Muscle of arm (tissue), 12 donors: ENCODE results near the gene DHX34. TPM values are rescaled to one million over a fixed set of nuclear protein-coding genes. Genes with fewer than 3 reads are reported as not detected.
"Not testable (repeated sequence)": the region's sequence is repeated elsewhere in the genome, so short reads cannot be mapped to it uniquely, and the experiment has no call there.

Source experiments
- DNase-seq: peaks from one replicate; pipeline ENCODE4 v3.0.0-alpha.2; 2013
- polyA plus RNA-seq, 12 donors: library from polyadenylated mRNA; unstranded; fragments of 120-200 nt; gene quantifications; one replicate each; pipeline ENCODE4 v1.2.1, GENCODE V29; 2013; ENCODE audit not compliant: insufficient read length in 12 of 12

Gene DHX34
- polyA plus RNA-seq, 12 donors = 6.9 to 15.5 (median 9.6) TPM; not detected in 1

DNA sequence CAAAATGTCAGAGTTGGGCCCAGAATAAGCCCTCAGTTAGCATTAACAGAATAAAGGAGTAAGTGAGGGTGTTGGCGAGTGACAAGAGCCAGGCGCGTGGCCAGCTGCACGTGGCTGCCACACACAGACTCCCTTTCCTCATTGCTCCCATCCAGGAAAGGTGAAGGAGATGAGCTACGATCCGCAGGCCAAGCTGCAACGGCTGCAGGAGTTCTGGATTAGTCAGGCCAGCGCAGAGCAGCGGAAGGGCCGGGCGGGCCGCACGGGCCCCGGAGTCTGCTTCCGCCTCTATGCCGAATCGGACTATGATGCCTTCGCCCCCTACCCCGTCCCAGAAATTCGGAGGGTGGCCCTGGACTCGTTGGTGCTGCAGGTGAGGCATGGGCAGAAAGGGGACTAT is 13.2 kb downstream of the DHX34 start:
- no peak for DNase-seq

DNA sequence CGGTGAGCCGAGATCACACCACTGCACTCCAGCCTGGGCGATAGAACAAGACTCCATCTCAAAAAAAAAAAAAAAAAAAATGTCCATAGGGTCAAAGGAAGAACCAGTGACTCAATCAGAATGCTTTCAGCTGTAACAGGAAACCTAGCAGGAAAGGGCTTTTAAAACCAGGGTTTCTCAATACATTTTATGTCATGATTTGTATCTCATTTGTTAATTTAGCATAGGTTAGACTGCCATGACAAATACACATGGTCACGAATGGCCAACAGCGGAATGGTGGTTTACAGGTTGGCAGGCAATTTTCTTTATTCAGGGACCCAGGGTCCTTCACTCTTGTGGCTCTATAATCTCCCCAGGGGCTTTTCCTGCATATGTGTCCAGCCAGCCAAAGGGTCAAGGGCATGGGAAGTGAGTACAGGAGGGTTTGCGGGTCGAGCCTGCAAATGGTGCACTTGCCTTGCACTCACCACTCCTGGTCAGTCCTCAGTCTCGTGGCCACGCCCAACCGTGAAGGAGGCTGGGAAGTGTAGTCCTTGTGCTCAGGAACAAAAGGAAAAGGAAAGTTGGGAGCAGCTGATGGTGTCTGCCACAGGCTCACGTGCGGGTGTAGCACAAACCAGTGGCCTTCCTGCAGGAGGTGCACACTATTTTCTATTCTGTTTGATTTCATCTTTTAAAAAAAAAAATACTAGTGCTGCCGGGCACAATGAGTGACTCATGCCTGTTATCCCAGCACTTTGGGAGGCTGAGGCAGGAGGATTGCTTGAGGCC is 14.8 kb downstream of the DHX34 start:
- no peak for DNase-seq

DNA sequence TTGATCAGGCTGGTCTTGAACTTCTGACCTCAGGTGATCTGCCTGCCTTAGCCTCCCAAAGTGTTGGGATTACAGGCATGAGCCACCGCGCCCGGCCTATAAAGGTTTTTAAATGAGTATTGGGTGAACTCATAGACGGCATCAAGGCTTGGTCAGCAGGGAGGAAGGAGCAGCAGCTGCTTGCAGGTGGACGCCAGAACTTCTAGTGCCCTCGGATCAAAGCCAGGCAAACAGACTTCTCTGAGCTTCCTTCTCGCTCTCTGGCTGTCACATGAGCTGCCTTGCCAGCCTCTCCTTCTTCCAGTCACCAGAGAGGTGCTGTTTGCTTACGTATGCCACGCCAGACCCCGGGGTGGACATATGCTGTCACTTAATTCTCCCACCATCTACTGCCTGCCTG is 16.3 kb downstream of the DHX34 start:
- not testable (repeated sequence) for DNase-seq

DNA sequence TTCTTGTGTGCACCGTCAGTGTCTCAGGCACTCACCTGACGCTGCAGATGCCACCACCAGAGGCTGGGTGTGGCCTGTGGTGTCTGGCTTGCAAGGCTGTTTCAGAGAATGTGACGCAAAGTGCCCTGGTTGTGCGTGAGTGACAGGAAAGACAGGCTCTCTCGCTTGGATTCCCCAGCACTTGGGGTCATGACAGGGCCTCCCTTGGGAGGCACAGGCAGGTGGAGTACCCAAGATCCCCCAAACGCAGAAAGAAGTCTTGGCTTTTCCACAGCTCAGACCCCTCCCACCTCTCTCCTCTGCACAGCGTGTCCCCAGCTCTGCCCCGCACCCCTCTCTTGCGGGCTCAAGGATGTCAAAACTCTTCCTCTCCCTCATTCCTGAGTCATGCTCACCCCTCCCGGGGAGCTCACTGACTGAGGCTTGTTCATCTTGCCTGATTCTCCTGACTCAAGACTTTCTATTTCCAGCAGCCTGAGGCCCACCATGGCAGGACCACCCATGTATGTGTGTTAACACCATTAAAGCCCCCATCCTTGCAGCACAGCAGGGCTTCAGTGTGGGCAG is 21.0 kb downstream of the DHX34 start:
- no peak for DNase-seq

DNA sequence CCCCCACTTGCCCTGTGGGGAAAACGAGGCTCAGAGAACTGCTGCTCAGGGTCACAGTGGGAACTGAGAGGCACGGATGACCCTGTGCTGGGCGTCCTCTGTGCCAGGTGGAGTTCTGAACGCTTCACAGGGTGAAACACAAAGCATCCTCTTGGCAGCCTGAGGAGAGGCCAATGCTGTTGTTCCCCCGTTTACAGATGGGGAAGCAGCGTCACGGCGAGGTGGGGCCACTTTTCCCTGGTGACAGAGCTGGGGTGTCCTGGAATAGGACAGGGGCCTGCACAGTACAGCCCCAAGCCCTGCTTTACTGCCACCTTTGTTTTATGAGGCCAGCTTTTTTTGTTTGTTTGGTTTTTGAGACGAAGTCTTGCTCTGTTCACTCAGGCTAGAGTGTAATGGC is 22.1 kb downstream of the DHX34 start:
- no peak for DNase-seq

DNA sequence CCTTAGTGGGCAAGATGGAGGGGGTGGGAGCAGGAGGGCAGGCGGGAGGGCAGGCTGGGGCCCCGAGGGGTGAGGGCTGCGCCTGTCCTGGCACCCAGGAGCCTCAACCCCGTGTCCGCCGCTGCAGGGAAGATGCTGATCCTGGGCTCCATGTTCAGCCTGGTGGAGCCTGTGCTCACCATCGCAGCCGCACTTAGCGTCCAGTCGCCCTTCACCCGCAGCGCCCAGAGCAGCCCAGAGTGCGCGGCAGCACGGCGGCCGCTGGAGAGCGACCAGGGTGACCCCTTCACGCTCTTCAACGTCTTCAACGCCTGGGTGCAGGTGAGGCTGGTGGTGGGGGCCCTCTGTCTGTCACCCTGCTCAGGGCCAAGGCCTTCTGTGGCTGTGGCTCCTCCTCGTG is 23.5 kb downstream of the DHX34 start:
- DNase-seq = no peak

DNA sequence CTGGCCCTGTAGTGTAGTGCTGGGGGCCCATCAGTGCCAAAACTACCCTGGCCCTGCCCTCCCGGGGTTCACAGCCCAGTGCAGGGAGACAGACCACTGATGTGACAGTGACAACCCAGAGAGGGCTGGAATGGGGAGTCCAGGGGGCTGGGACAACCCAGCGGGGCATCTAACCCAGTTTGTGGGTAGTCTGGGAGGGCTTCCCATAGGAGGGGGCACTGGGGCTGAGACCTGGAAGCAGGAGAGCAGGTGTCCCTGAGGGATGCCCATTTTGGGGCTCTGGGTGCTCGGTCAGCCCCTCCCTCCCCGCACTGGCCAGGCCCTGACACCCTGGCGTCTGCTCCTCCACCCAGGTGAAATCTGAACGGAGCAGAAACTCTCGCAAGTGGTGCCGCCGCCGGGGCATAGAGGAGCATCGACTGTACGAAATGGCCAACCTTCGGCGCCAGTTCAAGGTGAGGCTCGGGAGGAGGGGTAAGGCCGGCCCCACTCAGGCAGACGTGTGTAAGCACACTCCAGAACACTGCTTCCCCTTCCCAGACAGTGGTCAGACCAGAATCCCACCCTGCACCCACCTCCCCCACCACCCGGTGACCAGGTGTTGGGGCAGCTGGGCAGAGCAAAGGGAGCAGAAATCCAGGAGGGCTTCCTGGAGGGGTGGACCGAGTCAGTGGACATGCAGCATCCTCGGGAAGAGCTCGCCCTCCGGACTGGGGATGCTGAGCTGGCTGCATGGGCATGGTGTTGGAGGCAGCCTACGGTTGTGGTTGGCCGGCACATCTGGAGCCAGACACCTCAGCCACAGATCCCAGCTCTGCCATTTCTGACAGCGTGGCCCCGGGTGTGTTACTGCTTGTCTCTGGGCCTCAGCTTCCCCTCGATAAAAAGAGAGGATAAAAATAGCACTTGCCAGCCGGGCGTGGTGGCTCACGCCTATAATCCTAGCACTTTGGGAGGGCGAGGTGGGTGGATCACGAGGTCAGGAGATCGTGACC is 24.4 kb downstream of the DHX34 start:
- DNase-seq = no peak

DNA sequence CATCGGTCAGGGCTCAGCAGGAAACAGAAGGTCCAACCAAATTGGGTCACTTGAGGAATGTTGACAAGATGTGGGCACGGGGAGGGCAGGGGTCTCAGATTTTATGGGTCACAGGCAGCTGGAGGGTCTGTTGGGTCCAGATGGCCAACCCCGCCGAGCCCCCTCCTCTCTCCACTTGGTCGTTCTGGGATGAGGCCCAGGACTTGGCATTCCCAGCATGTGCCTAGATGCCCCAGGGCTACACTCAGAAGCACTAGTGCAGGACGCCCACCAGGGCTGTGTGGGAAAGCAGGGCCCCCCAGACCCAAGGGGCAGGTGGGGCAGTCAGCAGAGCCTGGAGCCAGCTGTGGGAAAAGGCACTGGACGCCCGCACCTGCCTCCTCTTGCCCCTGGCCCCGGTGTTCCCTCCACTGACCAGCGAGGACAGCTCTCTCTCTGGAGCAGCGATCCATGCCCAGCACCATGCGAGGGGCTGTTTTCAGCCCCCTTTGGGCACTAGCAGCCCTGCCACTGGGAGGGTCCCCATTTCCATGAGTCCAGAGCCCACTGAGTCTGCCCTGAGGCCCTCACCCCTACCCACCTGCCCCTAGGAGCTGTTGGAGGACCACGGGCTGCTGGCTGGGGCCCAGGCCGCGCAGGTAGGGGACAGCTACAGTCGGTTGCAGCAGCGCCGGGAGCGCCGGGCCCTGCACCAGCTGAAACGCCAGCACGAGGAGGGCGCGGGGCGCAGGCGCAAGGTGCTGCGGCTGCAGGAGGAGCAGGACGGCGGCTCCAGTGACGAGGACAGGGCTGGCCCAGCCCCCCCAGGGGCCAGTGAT is 26.0 kb downstream of the DHX34 start:
- no peak for DNase-seq

DNA sequence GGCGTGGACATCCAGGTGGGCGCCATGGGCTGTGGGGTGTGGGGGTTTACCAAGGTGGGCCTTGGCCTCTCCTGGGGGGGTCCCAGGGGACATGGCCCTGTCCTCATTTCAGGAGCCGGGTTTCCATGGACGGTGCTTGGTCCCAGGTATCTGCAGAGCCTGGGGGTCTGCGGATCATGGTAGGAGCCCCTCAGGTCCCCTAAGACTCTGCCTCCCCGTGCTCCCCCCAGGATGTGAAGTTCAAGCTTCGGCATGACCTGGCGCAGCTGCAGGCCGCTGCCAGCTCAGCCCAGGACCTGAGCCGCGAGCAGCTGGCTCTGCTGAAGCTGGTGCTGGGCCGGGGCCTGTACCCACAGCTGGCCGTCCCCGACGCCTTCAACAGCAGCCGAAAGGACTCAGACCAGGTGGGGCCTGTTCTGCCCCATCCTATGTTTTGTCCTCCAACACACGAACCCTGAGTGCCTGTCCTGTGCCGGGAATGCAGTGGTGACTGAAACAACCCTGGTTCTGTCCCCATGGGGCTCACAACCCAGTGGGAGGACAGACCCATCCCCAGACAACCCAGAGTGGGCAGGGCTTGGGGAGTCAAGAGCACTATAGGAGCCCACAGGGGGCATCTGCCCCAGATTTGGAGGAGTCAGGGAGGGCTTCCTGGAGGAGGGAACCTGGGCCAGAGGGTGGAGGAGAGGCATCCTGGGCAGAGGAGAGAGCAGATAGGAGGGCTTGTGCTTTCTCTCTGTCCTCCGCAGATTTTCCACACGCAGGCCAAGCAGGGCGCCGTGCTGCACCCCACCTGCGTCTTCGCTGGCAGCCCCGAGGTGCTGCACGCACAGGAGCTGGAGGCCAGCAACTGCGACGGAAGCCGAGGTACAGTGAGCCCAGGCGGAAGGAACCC is 26.8 kb downstream of the DHX34 start:
- DNase-seq = no peak

DNA sequence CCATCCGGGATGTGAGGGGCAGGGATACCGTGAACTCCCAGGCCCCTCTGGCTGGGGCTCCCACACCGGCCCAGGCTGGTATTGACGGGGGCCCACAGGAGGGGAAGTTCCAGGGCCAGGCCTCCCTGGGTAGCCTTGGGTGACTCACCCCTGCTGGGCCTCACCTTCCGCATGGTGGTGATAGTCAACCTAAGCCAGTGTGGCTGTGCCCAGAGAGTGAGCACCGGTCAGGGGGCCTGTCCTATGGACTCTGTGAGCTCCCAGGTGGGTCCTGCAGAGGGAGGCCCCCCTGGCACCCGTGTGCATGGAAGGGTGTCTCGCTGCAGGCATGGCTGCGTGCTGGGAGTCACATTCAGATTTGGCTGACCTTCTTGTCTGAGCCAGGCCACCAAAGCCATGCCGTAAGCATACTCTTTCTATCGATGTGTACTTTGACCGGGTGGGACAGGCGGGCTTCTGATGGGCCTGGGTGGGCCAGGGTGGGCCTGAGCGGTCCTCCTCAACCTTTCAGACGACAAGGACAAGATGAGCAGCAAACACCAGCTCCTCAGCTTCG is 27.6 kb downstream of the DHX34 start:
- no peak for DNase-seq

DNA sequence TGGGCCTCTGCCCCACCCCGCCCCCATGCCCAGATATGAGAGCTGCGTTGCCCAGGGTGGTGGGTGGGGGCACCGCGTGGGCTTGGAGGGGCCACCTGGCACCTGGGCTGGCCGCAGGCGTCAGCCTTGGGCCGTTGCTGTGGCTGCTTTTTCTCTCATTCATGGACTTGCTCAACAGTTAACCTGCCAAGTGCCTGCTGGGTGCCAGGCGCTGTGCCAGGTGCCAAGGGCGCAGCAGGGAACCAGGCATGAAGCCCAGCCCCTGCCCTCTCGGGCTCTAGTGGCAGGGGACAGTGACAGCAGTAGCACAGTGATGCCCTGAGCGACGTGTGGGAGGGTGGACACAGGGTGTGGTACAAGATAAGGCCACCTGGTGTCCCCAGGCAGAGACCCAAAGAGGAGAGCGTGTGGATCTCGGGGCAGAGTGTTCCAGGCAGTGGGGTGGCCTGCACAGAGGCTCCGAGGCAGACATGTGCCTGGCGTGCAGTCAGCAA is 28.1 kb downstream of the DHX34 start:
- DNase-seq = no peak

DNA sequence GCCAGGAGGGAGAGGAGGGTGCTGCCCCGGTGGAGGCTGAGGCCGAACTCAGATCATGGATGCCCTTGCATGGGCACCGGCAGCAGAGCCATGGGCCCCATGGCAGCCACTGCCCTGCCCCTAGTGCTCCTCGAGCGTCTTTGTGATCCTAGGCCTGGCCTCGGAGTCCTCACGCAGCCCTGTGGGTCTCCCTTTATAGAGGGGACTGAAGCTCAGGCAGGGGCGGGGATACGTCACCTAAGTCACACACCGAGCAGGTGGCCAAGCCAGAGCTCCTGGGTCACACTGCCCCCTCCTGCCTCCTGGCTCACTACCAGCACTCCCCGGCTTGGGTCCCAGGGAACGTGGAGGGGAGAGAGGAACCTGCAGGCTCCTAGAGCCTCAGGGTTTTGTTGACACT is 28.7 kb downstream of the DHX34 start:
- no peak for DNase-seq

DNA sequence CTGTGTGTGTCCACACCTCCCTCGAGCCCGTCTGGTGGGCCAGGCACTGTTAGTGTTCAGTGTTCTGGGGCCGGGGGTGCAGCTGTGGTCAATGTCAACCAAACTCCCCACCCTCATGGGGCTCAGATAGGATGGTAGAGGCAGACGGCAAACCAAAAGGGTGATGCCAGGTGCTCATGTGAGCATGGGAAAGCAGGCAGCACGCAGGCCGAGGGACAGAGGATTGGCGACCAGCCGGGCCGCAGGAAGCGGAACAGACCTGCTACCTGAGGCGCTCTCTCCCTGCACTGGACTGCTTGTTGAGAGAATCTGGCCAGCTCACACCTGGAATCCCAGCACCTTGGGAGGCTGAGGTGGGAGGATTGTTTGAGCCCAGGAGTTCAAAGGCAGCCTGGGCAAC is 29.1 kb downstream of the DHX34 start:
- DNase-seq = no peak

DNA sequence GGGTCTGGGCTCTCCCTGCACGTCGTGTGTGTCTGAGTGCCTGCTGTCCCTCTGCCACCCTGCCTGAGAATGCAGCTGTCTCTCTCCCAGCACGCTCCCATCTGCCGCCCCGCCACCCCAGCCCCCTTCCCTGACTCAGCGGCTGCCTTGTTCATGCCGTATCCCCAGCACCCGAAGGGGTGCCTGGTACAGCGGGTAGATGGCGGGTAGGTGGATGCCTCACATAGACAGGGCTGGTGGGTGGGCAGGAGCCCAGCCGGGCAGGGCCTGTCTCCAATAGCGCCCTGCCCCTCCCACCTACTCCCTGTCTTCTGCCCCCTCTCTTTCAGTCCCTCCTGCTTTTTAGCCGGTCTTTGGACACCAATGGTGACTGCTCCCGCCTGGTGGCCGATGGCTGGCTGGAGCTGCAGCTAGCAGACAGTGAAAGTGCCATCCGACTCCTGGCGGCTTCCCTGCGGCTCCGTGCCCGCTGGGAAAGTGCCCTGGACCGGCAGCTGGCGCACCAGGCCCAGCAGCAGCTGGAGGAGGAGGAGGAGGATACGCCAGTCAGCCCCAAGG is 30.3 kb downstream of the DHX34 start:
- no peak for DNase-seq

DNA sequence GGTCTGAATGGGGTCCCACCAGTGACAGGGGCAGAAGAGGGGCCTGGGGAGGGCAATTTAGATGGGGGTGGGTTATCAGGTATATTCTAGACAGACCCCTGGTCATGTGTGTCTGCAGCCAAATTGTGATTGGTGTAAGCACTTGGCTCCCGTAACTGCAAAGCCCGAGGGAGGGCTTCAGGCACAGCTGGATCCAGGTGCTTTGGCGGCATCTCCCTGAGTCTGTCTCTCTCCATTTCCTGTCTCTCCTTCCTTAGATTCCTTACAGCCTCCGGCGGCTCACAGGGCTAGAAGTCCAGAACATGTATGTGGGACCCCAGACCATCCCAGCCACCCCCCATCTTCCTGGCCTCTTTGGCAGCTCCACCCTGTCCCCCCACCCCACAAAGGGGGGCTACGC is 31.4 kb downstream of the DHX34 start:
- no peak for DNase-seq

DNA sequence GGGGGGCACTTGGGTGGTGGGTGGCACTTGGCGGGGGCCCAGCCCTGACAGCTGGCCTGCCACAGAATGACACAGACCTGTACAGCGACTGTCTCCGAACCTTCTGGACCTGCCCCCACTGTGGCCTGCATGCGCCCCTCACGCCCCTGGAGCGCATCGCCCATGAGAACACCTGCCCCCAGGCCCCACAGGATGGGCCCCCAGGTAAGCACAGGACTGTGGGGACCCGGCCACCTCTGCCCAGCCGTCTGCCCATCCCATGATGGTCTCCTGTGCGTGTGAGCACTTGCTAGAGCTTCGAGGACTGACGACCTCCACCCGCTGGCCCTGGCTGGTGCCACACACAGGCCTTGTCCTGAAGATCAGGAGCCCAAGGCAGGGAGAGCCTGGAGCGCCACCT is 32.0 kb downstream of the DHX34 start:
- DNase-seq = no peak

DNA sequence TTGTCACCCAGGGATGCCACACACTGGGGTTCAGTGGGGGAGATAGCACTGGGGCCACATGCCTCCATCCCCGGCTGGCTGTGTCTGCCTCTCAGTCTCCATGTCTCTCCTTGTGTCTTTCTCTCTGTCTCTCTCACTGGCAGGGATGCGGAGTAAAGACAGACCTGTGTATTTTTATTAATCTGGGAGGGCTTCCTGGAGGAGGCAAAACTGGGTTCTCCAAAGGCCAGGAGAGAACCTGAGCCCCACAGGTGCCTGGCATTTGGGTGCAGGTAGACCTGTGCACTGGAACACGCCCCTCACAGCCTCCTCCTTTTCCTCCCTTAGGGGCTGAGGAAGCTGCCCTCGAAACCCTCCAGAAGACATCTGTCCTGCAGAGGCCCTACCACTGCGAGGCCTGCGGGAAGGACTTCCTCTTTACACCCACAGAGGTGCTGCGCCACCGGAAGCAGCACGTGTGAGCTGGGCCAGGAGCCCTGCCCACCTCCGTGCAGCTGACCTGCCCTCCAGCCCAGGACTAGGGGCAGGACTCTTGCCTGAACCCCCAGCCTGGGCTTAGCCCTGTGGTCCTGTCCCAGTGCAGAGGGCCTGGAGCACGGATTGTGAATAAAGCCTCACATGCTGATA is 32.7 kb downstream of the DHX34 start:
- DNase-seq = no peak

DNA sequence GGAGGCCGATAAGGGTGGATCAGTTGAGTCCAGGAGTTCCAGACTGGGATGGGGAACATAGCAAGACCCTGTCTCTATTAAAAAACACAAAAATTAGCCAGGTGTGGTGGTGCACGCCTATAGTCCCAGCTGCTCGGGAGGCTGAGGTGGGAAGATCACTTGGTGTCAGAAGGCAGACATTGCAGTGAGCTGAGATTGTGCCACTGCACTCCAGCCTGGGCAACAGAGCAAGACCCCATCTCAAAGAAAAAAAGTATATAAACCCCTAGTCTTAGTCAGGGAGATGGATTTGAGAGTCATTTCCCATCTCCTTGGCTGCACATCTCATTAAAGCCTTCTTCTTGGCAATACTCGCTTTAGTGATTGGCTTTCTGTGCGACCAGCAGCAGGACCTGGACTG is 34.8 kb downstream of the DHX34 start:
- DNase-seq = not testable (repeated sequence)

DNA sequence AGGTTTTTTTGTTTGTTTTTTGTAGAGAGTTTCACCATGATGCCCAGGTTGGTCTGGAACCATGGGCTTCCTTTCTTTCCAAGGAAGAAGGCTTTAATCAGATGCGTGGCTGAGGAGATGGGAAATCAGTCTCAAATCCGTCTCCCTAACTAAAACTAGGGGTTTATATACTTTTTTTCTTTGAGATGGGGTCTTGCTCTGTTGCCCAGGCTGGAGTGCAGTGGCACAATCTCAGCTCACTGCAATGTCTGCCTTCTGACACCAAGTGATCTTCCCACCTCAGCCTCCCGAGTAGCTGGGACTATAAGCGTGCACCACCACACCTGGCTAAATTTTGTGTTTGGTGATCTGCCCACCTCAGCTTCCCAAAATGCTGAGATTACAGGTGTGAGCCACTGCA is 35.4 kb downstream of the DHX34 start:
- not testable (repeated sequence) for DNase-seq
